Sigmoid colon (tissue), 4 donors: ENCODE results near the gene CCDC150.

Source experiments
- POLR2A ChIP-seq, 2 donors: fragments of 450-650 bp; IDR thresholded peaks; one replicate each; pipeline ENCODE4 v1.6.1; 2016; ENCODE audit warnings: antibody characterized with exemption in 2 of 2, mild to moderate bottlenecking in 2 of 2, moderate library complexity in 2 of 2
- POLR2AphosphoS5 ChIP-seq, 4 donors: sonication (generic); formaldehyde crosslinking; IDR thresholded peaks; one replicate each; pipeline ENCODE4 v1.6.1; 2017; ENCODE audit warnings: antibody characterized with exemption in 4 of 4
- TF ChIP-seq, protein P1 (sequence below), 4 experiments: fragments of 450-650 bp in 3 of 4; fragments of 200-600 bp in 1 of 4; IDR thresholded peaks; one replicate each; pipeline ENCODE4 v1.5.1; 2016 to 2019; ENCODE audit warnings: antibody characterized with exemption in 4 of 4, mild to moderate bottlenecking in 3 of 4, moderate library complexity in 2 of 4

GRCh38 chr2:196739031-196739430, 99.5 kb downstream of the CCDC150 start:
- TF ChIP-seq POLR2A (IDR thresholded peaks at IDR 0.05) (no peak), POLR2AphosphoS5 (IDR thresholded peaks at IDR 0.05) (no peak)
- TF ChIP-seq, protein P1, sequence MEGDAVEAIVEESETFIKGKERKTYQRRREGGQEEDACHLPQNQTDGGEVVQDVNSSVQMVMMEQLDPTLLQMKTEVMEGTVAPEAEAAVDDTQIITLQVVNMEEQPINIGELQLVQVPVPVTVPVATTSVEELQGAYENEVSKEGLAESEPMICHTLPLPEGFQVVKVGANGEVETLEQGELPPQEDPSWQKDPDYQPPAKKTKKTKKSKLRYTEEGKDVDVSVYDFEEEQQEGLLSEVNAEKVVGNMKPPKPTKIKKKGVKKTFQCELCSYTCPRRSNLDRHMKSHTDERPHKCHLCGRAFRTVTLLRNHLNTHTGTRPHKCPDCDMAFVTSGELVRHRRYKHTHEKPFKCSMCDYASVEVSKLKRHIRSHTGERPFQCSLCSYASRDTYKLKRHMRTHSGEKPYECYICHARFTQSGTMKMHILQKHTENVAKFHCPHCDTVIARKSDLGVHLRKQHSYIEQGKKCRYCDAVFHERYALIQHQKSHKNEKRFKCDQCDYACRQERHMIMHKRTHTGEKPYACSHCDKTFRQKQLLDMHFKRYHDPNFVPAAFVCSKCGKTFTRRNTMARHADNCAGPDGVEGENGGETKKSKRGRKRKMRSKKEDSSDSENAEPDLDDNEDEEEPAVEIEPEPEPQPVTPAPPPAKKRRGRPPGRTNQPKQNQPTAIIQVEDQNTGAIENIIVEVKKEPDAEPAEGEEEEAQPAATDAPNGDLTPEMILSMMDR (IDR thresholded peaks at IDR 0.05): no peak
